Ascending aorta (tissue), 2 donors: ENCODE results near the gene FHIT. TPM values are rescaled to one million over a fixed set of nuclear protein-coding genes. Genes with fewer than 3 reads are reported as not detected.

Source experiments
- DNase-seq, 2 donors: peaks; one replicate each; pipeline ENCODE4 v3.0.0-alpha.2; 2019; ENCODE audit warnings: low spot score in 2 of 2
- H3K27ac ChIP-seq, 2 donors: fragments of 200-600 bp; sonication (generic); one replicate each; pipeline ENCODE4 v1.5.1; 2016 to 2017; ENCODE audit warnings: mild to moderate bottlenecking in 1 of 2
- H3K27me3 ChIP-seq: fragments of 200-600 bp; sonication (generic); one replicate; pipeline ENCODE4 v1.5.1; 2017
- H3K36me3 ChIP-seq, 2 donors: fragments of 200-600 bp; sonication (generic); one replicate each; pipeline ENCODE4 v1.5.1; 2016
- H3K4me1 ChIP-seq, 2 donors: fragments of 200-600 bp; sonication (generic); one replicate each; pipeline ENCODE4 v1.5.1; 2016 to 2017; ENCODE audit warnings: mild to moderate bottlenecking in 1 of 2
- H3K4me3 ChIP-seq, 2 donors: fragments of 200-600 bp; sonication (generic); one replicate each; pipeline ENCODE4 v1.5.1; 2016 to 2017; ENCODE audit warnings: mild to moderate bottlenecking in 1 of 2
- H3K9me3 ChIP-seq, 2 donors: fragments of 200-600 bp; sonication (generic); one replicate each; pipeline ENCODE4 v1.5.1; 2016
- CTCF ChIP-seq, 3 experiments: fragments of 200-600 bp in 2 of 3; fragments of 450-650 bp in 1 of 3; sonication (generic) in 2 of 3; IDR thresholded peaks; one replicate each; pipeline ENCODE4 v1.5.1; 2016 to 2019; ENCODE audit warnings: antibody characterized with exemption in 3 of 3, mild to moderate bottlenecking in 1 of 3, moderate library complexity in 1 of 3
- intact Hi-C: fragments of 100-400 bp; cut with DNase I; formaldehyde crosslinking; loops from one replicate; pipeline ENCODE4 v1.15.1; 2023
- total RNA-seq: library from RNA; depleted of rRNA; stranded (reverse); fragments of >200 nt; gene quantifications from one replicate; pipeline ENCODE4 v1.1.0, GENCODE V29; 2016

FHIT gene
- total RNA-seq, 1 donor from 2014 or later = 0.21 TPM

- intact Hi-C loops = no loop called here
- TF ChIP-seq CTCF (IDR thresholded peaks at IDR 0.05) = no peak
- H3K36me3 ChIP-seq = no peaks in the 10 kb centered on the region
Measured at GRCh38 chr3:60149501-60149900, 1101.8 kb downstream of the FHIT start.

GRCh38 chr3:60147249-60147950, 1103.9 kb downstream of the FHIT start:
- DNase-seq = no peak
- no peak for TF ChIP-seq CTCF (IDR thresholded peaks at IDR 0.05)
- H3K4me1 ChIP-seq = no peaks in the 10 kb centered on the region
- no peak overlapping the region for H3K27ac ChIP-seq
- no peaks in the 10 kb centered on the region for H3K27me3 ChIP-seq
- intact Hi-C loops = no loop called here
- H3K36me3 ChIP-seq = no peaks in the 10 kb centered on the region
- no peak overlapping the region for H3K4me3 ChIP-seq
- H3K9me3 ChIP-seq = no peaks in the 10 kb centered on the region

More at GRCh38 chr3:60149501-60149900, 1101.8 kb downstream of the FHIT start:
- Histone ChIP-seq H3K4me3 (no peak overlapping the region), H3K9me3 (no peaks in the 10 kb centered on the region), H3K27ac (no peak overlapping the region), H3K27me3 (no peaks in the 10 kb centered on the region), H3K4me1 (no peaks in the 10 kb centered on the region)
- no peak for DNase-seq

- Histone ChIP-seq H3K36me3 (no peaks in the 10 kb centered on the region), H3K27ac (no peak overlapping the region), H3K4me1 (no peaks in the 10 kb centered on the region), H3K9me3 (no peaks in the 10 kb centered on the region), H3K27me3 (no peaks in the 10 kb centered on the region), H3K4me3 (no peak overlapping the region)
- DNase-seq = no peak
- TF ChIP-seq CTCF (IDR thresholded peaks at IDR 0.05) = no peak
- intact Hi-C loops = no loop called here
Measured at GRCh38 chr3:60146121-60146520, 1105.1 kb downstream of the FHIT start.

GRCh38 chr3:60144071-60144470, 1107.2 kb downstream of the FHIT start:
- DNase-seq = no peak
- no peak for TF ChIP-seq CTCF (IDR thresholded peaks at IDR 0.05)
- H3K27me3 ChIP-seq = no peaks in the 10 kb centered on the region
- no peaks in the 10 kb centered on the region for H3K36me3 ChIP-seq
- intact Hi-C loops = no loop called here
- no peaks in the 10 kb centered on the region for H3K4me1 ChIP-seq
- H3K4me3 ChIP-seq = no peak overlapping the region
- no peaks in the 10 kb centered on the region for H3K9me3 ChIP-seq
- H3K27ac ChIP-seq = no peak overlapping the region

GRCh38 chr3:60142009-60142408, 1109.2 kb downstream of the FHIT start:
- no peak for TF ChIP-seq CTCF (IDR thresholded peaks at IDR 0.05)
- Histone ChIP-seq H3K27ac (no peak overlapping the region), H3K4me1 (no peaks in the 10 kb centered on the region), H3K9me3 (no peaks in the 10 kb centered on the region), H3K36me3 (no peaks in the 10 kb centered on the region), H3K27me3 (no peaks in the 10 kb centered on the region), H3K4me3 (no peak overlapping the region)
- DNase-seq = no peak
- intact Hi-C loops = no loop called here

- no peak for TF ChIP-seq CTCF (IDR thresholded peaks at IDR 0.05)
- Histone ChIP-seq H3K9me3 (no peaks in the 10 kb centered on the region), H3K4me3 (no peak overlapping the region), H3K36me3 (no peaks in the 10 kb centered on the region), H3K4me1 (no peaks in the 10 kb centered on the region), H3K27me3 (no peaks in the 10 kb centered on the region), H3K27ac (no peak overlapping the region)
- intact Hi-C loops = no loop called here
- no peak for DNase-seq
Measured at GRCh38 chr3:60140160-60140559, 1111.1 kb downstream of the FHIT start.
